Lower lobe of right lung (tissue), 2 donors: ENCODE data around the gene JADE3. TPM values are rescaled to one million over a fixed set of nuclear protein-coding genes. Genes with fewer than 3 reads are reported as not detected.

Source experiments
- ATAC-seq, 2 donors: fragments of 200-7000 bp; cut with Tn5 transposase; one replicate each; pipeline ENCODE4 v1.9.1; 2020 to 2022; ENCODE audit warnings: mild to moderate bottlenecking in 2 of 2, moderate library complexity in 2 of 2
- DNase-seq: peaks from one replicate; pipeline ENCODE4 v3.0.0-alpha.2; 2020
- H3K27ac ChIP-seq: fragments of 200-600 bp; one replicate; pipeline ENCODE4 v1.8.0; 2022
- H3K27me3 ChIP-seq: fragments of 200-600 bp; one replicate; pipeline ENCODE4 v1.8.0; 2022; ENCODE audit warnings: low read depth
- H3K36me3 ChIP-seq: fragments of 200-600 bp; one replicate; pipeline ENCODE4 v1.8.0; 2022; ENCODE audit warnings: mild to moderate bottlenecking
- H3K4me1 ChIP-seq: fragments of 200-600 bp; one replicate; pipeline ENCODE4 v1.8.0; 2022
- H3K4me3 ChIP-seq: fragments of 200-600 bp; one replicate; pipeline ENCODE4 v1.8.0; 2022; ENCODE audit warnings: mild to moderate bottlenecking
- H3K9me3 ChIP-seq: fragments of 200-600 bp; one replicate; pipeline ENCODE4 v1.8.0; 2022
- CTCF ChIP-seq: fragments of 200-600 bp; IDR thresholded peaks from one replicate; pipeline ENCODE4 v1.8.0; 2022; ENCODE audit warnings: antibody characterized with exemption, mild to moderate bottlenecking
- intact Hi-C: fragments of 100-400 bp; cut with DNase I; formaldehyde crosslinking; loops from one replicate; pipeline ENCODE4 v1.11.0; 2022
- total RNA-seq: library from RNA; stranded (reverse); fragmentation: NEBNext Ultra II Directional; extraction: Animal tissue kit (Norgen Biotek cat#: 25700); gene quantifications from one replicate; pipeline ENCODE4 v1.2.1, GENCODE V29; 2021
- donor health status: DM: no; HTN: yes; CAD: no; lungs with severe emphysema.

Gene JADE3
- total RNA-seq, 1 donor from 2014 or later = 8.5 TPM

- no peaks in the 10 kb centered on the region for H3K9me3 ChIP-seq
- TF ChIP-seq CTCF = no peak
- ATAC-seq = no peak
- no peak overlapping the region for H3K4me3 ChIP-seq
- no peak overlapping the region for H3K27ac ChIP-seq
- intact Hi-C loops = no loop called here
- no peak for DNase-seq
- no peaks in the 10 kb centered on the region for H3K27me3 ChIP-seq
- H3K36me3 ChIP-seq = no peaks in the 10 kb centered on the region
- no peaks in the 10 kb centered on the region for H3K4me1 ChIP-seq
These were observed 38.5 kb upstream of the JADE3 start for GRCh38 chrX:46873746-46874145.

- intact Hi-C loops = no loop called here
- ATAC-seq (no peak), DNase-seq (no peak)
- Histone ChIP-seq H3K9me3 (no peaks in the 10 kb centered on the region), H3K4me1 (no peaks in the 10 kb centered on the region), H3K27me3 (no peaks in the 10 kb centered on the region), H3K36me3 (peaks cover 16% of the 10 kb centered on the region), H3K27ac (no peak overlapping the region), H3K4me3 (no peak overlapping the region)
- TF ChIP-seq CTCF = no peak
These were observed 35.3 kb upstream of the JADE3 start for GRCh38 chrX:46876901-46877300.

- ATAC-seq (no peak), DNase-seq (no peak)
- H3K27me3 ChIP-seq = no peaks in the 10 kb centered on the region
- peaks cover 16% of the 10 kb centered on the region for H3K36me3 ChIP-seq
- no peaks in the 10 kb centered on the region for H3K4me1 ChIP-seq
- intact Hi-C loops = no loop called here
- no peak overlapping the region for H3K4me3 ChIP-seq
- H3K9me3 ChIP-seq = no peaks in the 10 kb centered on the region
- TF ChIP-seq CTCF = no peak
- no peak overlapping the region for H3K27ac ChIP-seq
These were observed 30.0 kb upstream of the JADE3 start for GRCh38 chrX:46882266-46882665.

- intact Hi-C loops = no loop called here
- Histone ChIP-seq H3K36me3 (peaks cover 16% of the 10 kb centered on the region), H3K27ac (no peak overlapping the region), H3K4me3 (no peak overlapping the region), H3K27me3 (no peaks in the 10 kb centered on the region), H3K4me1 (no peaks in the 10 kb centered on the region), H3K9me3 (no peaks in the 10 kb centered on the region)
- no peak for TF ChIP-seq CTCF
- ATAC-seq = no peak
- DNase-seq = no peak
These were observed 27.4 kb upstream of the JADE3 start for GRCh38 chrX:46884799-46885198.

GRCh38 chrX:46898207-46898606, 14.0 kb upstream of the JADE3 start:
- no peaks in the 10 kb centered on the region for H3K4me1 ChIP-seq
- H3K27me3 ChIP-seq = no peaks in the 10 kb centered on the region
- no peaks in the 10 kb centered on the region for H3K36me3 ChIP-seq
- no peak overlapping the region for H3K4me3 ChIP-seq
- H3K27ac ChIP-seq = no peak overlapping the region
- intact Hi-C loops = no loop called here
- TF ChIP-seq CTCF = no peak
- no peaks in the 10 kb centered on the region for H3K9me3 ChIP-seq
- DNase-seq (no peak), ATAC-seq (no peak)
